GM19035 (cell line): ENCODE measurements around the gene AKR1C1.
"Not testable (repeated sequence)": the region's sequence is repeated elsewhere in the genome, so short reads cannot be mapped to it uniquely, and the experiment has no call there.

Source experiments
- ATAC-seq: cut with Tn5 transposase; IDR thresholded peaks from one replicate; pipeline ENCODE4 v1.9.1; 2021; ENCODE audit not compliant: unreplicated experiment

The AKR1C1 gene

DNA sequence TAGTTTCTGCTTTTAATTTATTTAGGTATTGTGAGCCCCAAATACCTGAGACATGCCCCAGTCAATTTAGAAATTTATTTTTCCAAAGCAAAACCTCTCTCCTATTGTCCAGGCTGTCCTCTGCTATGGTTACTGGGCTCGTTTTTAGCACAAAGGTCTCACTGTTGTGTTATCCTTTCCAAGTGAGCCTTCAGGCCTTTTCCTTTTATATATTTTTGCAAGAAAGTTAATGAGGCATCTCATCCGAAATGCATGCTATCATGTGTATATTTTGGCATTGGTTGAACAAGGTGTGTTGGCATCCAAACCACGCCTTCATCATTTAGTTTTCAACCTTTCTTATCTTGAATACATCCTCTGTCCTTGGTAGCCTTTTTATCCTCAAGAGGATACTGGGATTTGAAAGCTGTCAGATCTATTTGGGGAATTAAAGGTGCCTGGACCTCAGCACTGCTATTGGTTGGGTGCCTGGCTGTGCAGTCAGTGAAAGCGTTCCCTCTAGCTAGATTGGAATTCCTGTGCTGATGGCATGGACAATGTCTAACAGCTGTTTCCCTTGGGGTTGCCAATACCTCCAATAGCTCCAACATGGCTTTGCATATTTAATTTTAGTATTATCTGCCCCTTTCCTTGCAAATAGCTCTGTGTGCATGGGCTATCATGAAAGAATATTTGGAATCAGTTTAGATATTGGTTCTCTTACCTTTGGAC, 51.1 kb downstream of the AKR1C1 start:
- not testable (repeated sequence) for ATAC-seq

DNA sequence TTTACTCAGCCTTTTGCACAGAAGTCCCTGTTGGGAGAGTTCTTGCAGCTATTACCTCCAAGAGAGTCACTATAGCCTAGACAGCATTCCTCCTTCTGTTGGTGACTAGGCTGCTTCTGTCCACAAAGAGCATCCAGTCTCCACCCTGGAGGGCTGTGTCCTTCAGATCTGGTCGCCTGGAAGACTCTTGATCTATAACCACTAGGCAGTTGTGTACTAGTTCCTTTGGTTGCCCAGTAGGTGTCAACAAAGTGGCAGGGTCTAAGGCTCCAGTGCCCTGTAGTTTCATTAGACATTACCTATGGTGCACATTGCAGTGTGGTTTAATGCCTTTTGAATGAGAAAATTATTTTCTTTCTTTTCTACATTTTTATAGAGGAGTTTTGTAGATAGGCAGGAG, 51.7 kb downstream of the AKR1C1 start:
- no peak for ATAC-seq

DNA sequence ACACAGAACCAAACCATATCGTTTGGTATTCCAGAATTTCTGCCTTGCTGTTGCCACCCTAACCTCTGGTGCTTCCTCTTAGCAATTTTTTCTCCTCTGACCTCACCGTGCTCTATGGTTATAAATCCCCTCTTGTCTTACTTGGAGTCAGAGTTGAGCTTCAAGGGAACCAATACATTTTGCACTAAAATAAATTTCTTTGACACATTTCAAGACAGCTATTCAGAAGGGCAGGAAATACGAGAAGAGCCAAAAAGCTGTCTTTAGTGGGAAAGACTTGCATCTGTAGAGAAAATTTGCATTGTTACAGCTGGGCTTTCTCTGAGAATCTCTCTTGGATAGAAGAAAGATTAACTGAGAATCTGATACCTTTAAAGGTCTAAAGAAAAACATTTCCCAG, 54.9 kb downstream of the AKR1C1 start:
- no peak for ATAC-seq

DNA sequence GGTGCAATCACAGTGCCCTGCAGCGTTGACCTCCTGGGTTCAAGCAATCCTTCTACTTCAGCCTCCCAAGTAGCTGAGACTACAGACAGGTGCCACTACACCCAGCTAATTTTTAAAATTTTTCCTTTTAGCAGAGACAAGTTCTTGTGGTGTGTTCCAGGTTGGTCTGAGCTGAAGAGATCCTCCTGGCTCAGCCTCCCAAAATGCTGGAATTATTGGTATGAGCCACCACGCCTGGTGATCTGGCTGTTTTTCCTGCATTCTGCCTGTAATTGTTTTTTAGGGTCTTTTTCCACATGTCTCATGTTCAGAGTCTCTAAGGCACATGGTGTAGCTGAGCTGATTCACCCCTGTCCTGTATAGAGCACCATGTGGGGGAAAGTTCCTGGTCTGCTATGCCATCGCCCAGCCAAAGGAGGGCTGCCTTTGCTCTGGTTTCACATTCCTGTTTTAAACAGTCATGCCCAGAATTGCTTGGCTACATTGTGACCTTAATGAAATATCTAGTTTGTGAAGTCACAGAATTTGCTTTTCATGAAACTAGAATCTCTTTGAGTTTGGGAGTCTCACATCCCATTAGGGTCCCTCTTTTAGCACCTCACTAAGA, 55.6 kb downstream of the AKR1C1 start:
- ATAC-seq: not testable (repeated sequence)

DNA sequence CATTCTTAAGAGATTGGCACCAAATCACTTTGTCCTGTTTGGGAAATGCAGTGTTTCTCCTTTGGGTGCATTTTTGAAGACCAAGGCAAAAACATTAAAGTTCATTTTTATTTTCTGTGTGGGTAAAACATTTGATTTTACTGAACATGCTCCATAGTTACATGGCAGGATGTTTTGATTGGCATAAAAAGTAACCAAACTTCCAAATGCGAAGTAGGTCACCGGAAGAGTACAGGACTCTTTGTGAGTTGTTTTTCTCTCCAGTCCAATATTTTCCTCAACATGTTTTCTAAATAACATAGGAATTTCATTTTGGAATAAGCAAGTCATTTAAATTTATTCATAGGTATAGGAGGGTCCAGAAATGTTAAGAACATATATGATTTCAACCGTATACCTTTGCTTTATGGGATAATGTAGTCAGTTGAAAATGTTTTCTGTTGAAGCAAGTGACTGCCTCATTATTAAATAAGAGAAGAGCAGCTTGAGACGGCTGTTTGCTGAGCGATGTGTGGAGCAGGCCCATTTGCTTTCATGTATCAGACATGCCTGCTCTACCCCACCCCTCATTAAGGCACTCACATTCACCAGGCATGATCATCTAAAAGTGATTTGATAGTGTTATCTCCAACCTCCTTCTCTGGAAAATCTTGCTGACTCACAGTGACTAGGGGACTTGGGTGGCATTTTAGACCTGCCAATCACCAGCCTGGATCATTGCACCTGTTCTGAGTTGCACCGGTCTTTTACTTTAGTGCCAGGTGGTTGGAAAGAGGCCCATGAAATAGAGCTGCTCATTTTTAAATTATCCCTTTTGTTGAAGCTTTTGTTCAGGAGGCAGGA, 56.8 kb downstream of the AKR1C1 start:
- not testable (repeated sequence) for ATAC-seq

DNA sequence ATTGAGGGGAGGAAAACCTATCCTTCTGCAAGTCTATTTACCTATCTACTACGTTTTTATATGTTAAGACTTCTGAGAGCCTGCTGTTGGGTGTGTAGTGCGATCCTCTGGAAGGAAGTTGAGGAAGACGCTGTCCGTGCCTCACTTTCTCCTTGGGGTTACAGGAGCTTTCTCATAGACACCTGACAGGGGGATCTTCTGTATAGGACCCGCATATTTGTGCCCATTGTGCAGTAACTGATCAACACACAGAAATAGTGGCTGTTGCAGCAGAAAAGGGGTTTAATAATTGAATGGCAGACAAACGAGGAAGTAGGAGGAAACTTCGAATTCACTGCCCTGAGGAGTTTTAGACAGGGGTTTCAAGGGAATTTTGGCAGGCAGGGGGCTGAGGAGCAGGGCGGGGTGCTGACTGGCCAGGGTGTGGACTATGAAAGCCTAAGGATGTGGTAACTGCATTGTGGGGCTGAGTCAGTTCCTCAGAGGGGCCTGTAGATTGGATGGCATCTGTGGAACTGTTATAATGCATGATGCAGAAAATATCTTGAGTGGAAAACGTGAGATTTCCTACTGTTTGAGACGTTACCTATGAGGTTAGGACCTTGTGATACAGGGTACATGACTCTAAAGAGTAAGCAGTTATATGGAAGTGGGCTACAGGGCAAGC, 58.5 kb downstream of the AKR1C1 start:
- not testable (repeated sequence) for ATAC-seq

DNA sequence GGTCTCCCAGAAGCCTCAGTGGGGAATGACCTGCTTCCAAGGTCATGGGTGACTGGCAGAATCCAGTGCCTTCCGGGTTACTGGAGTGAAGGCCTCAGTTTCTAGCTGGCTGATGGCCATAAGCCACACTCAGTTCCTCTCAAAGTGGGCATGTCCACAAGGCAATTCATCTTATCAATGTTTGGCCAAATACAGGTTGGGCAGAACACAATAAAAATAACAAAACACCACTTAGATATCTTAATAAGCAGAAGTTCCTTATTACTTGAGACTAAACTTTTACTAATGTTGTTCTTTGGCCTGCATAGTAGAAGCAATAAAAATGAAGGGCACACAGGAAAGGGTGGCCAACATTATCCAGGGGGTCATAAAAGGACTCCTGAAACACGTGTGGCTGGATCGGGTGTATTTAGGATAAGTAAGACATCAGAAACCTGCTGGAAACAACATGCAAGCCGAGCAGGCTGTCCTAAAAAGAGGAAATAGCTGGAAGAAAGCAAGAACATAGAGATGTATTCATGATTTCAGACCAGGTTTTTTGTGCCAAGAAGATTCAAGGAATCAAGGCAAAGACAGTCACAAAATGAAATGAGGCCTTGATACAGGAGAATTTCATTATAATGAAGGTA, 60.1 kb downstream of the AKR1C1 start:
- no peak for ATAC-seq

DNA sequence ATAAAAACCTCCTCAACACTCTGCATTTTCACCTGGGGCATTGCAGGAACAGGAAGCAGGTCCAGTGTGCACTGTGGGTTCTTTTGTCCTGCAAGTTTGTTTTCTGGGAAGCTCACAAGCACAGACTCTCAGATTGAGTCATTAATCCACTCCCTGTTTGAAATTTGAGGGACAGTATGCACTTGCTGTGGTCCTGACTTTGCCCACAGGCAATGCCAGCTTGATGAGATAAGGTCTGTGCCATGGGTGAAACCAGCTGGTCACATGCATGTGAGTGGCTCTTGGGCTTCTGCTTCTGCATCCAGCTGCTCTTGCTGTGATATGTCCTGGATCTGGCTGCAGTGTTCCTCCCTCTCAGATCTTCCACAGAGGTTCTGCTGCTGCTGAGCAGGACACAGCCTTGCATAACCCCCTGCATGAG, 62.3 kb downstream of the AKR1C1 start:
- ATAC-seq: not testable (repeated sequence)

DNA sequence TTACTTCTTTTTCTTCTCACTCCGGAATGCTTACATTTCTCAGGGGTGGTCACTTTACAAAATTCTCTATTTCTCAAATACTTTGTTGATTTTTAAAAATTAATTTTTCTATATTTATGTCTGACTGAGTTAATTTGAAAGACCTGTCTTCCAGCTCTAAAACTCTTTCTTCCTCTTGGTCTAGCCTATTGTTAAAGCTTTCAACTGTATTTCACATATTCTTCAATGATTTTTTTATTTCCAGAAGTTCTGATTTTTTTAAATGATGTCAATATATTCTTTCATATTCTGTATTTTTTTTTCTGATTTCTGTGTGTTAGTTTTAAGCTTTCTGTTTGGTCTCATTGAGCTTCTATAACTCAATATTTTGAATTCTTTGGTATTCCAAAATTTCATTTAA, 67.8 kb downstream of the AKR1C1 start:
- ATAC-seq: no peak

DNA sequence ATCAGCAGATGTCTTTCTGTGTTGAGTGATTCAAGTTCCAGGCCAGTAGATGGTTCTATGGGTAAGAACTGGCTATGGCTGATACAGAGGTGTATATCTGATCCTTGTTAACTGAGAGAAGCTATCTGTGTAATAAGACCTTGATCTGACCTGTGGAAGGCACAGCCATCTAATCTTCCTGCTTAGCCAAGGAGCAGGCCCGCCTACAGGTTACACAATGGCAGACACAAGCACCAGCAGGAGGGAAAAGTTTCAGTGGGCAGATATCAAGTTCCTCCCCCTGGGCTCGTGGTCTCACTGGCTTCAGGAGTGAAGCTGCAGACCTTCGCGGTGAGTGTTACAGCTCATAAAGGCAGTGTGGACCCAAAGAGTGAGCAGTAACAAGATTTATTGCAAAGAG, 68.4 kb downstream of the AKR1C1 start:
- ATAC-seq: not testable (repeated sequence)

DNA sequence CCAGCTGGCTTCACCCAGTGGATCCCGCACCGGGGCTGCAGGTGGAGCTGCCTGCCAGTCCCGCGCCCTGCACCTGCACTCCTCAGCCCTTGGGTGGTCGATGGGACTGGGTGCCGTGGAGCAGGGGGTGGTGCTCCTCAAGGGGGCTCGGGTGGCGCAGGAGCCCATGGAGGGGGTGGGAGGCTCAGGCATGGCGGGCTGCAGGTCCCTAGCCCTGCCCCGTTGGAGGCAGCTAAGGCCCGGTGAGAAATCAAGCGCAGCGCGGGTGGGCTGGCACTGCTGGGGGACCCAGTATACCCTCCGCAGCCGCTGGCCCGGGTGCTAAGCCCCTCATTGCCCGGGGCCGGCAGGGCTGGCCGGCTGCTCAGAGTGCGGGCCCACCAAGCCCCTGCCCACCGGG, 69.2 kb downstream of the AKR1C1 start:
- not testable (repeated sequence) for ATAC-seq
